ENCODE measurements around the gene THSD4. TPM values are rescaled to one million over a fixed set of nuclear protein-coding genes. Genes with fewer than 3 reads are reported as not detected.
A peak's percentile ranks its signal among the peaks of the same experiment; 100 is the strongest.

Gene THSD4
- total RNA-seq, 4 donors from 2014 or later: 16.6 to 25.3 (median 24.1) TPM

- 72% methylated on average over 3 of the region's 3 CpGs for WGBS
- no peaks in the 10 kb centered on the region for H3K27me3 ChIP-seq
- no peak for DNase-seq (ENCODE audit: low spot score in 2 of 2)
- peaks cover 10% of the 10 kb centered on the region for H3K4me1 ChIP-seq
- no peaks in the 10 kb centered on the region for H3K36me3 ChIP-seq
- H3K27ac ChIP-seq: no peak overlapping the region
- TF ChIP-seq EP300 (IDR thresholded peaks at IDR 0.05): no peak
- no peak for TF ChIP-seq POLR2A (IDR thresholded peaks at IDR 0.05)
- no peak for TF ChIP-seq CTCF (IDR thresholded peaks at IDR 0.05)
- TF ChIP-seq POLR2AphosphoS5 (IDR thresholded peaks at IDR 0.05): no peak
- H3K4me3 ChIP-seq: no peak overlapping the region
- no peaks in the 10 kb centered on the region for H3K9me3 ChIP-seq
These were observed 534.6 kb downstream of the THSD4 start for GRCh38 chr15:71649894-71650293.

- TF ChIP-seq EP300 (IDR thresholded peaks at IDR 0.05) (no peak), CTCF (IDR thresholded peaks at IDR 0.05) (no peak), POLR2AphosphoS5 (IDR thresholded peaks at IDR 0.05) (no peak), POLR2A (IDR thresholded peaks at IDR 0.05) (no peak)
- no peak for DNase-seq (ENCODE audit: low spot score in 2 of 2)
- WGBS: 82% methylated on average over 9 of the region's 9 CpGs
- H3K9me3 ChIP-seq: no peaks in the 10 kb centered on the region
- H3K4me3 ChIP-seq: no peak overlapping the region
- no peaks in the 10 kb centered on the region for H3K27me3 ChIP-seq
- no peak overlapping the region for H3K27ac ChIP-seq
- H3K36me3 ChIP-seq: no peaks in the 10 kb centered on the region
- peaks cover 10% of the 10 kb centered on the region for H3K4me1 ChIP-seq
These were observed 535.3 kb downstream of the THSD4 start for GRCh38 chr15:71650603-71651002.

GRCh38 chr15:71651750-71652186 is 536.5 kb downstream of the THSD4 start:
- peaks cover 10% of the 10 kb centered on the region for H3K4me1 ChIP-seq
- TF ChIP-seq CTCF (IDR thresholded peaks at IDR 0.05): peak in 1 of 2 donors; percentile 32
- TF ChIP-seq EP300 (IDR thresholded peaks at IDR 0.05): no peak
- no peak for TF ChIP-seq POLR2AphosphoS5 (IDR thresholded peaks at IDR 0.05)
- TF ChIP-seq POLR2A (IDR thresholded peaks at IDR 0.05): no peak
- no peak for DNase-seq (ENCODE audit: low spot score in 2 of 2)
- 53% methylated on average over 5 of the region's 5 CpGs for WGBS
- H3K27me3 ChIP-seq: no peaks in the 10 kb centered on the region
- no peaks in the 10 kb centered on the region for H3K36me3 ChIP-seq
- no peak overlapping the region for H3K4me3 ChIP-seq
- H3K9me3 ChIP-seq: no peaks in the 10 kb centered on the region
- H3K27ac ChIP-seq: no peak overlapping the region

- no peak for TF ChIP-seq CTCF (IDR thresholded peaks at IDR 0.05)
- TF ChIP-seq POLR2AphosphoS5 (IDR thresholded peaks at IDR 0.05): no peak
- no peak for TF ChIP-seq EP300 (IDR thresholded peaks at IDR 0.05)
- TF ChIP-seq POLR2A (IDR thresholded peaks at IDR 0.05): no peak
- Histone ChIP-seq H3K27me3 (no peaks in the 10 kb centered on the region), H3K9me3 (no peaks in the 10 kb centered on the region), H3K4me3 (no peak overlapping the region), H3K36me3 (no peaks in the 10 kb centered on the region), H3K27ac (no peak overlapping the region), H3K4me1 (peaks cover 2% of the 10 kb centered on the region)
- DNase-seq (ENCODE audit: low spot score in 2 of 2): no peak
- 32% methylated on average over 8 of the region's 8 CpGs for WGBS
These were observed 538.9 kb downstream of the THSD4 start for GRCh38 chr15:71654042-71654719.

GRCh38 chr15:71654720-71655174 is 539.5 kb downstream of the THSD4 start:
- Histone ChIP-seq H3K9me3 (no peaks in the 10 kb centered on the region), H3K27me3 (no peaks in the 10 kb centered on the region), H3K4me1 (peaks cover 2% of the 10 kb centered on the region), H3K27ac (no peak overlapping the region), H3K4me3 (no peak overlapping the region), H3K36me3 (no peaks in the 10 kb centered on the region)
- DNase-seq (ENCODE audit: low spot score in 2 of 2): no peak
- TF ChIP-seq EP300 (IDR thresholded peaks at IDR 0.05) (no peak), POLR2A (IDR thresholded peaks at IDR 0.05) (no peak), CTCF (IDR thresholded peaks at IDR 0.05) (no peak), POLR2AphosphoS5 (IDR thresholded peaks at IDR 0.05) (peak in 1 of 3 donors; percentile 51)
- WGBS: 52% methylated on average over 3 of the region's 3 CpGs

All from suprapubic skin (tissue), 4 donors.